Measurements from ENCODE around the gene SLC22A12.

DNA sequence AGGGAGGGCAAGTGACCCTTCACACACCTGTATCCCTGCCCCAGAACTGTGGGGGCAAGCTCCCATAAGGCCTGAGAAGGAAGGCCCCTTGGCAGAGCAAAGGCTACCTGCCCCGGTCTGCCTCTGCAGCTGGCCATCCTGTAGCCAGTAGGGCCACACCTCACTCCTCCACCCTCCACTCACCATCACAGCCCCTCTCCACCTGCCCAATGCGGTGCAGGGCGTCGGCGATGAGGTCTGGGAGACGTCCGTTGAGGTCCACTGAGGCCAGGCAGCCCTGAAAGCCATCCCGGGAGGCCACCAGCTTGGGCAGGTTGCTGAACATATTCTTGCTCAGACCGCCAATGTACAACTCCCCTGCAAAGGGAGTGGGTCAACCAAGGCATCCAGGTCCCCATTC, 57.5 kb downstream of the SLC22A12 start:
- TF ChIP-seq, protein P1, sequence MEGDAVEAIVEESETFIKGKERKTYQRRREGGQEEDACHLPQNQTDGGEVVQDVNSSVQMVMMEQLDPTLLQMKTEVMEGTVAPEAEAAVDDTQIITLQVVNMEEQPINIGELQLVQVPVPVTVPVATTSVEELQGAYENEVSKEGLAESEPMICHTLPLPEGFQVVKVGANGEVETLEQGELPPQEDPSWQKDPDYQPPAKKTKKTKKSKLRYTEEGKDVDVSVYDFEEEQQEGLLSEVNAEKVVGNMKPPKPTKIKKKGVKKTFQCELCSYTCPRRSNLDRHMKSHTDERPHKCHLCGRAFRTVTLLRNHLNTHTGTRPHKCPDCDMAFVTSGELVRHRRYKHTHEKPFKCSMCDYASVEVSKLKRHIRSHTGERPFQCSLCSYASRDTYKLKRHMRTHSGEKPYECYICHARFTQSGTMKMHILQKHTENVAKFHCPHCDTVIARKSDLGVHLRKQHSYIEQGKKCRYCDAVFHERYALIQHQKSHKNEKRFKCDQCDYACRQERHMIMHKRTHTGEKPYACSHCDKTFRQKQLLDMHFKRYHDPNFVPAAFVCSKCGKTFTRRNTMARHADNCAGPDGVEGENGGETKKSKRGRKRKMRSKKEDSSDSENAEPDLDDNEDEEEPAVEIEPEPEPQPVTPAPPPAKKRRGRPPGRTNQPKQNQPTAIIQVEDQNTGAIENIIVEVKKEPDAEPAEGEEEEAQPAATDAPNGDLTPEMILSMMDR (IDR thresholded peaks at IDR 0.05): no peak
- no peak for TF ChIP-seq POLR2A (IDR thresholded peaks at IDR 0.05)
- TF ChIP-seq EP300 (IDR thresholded peaks at IDR 0.05): no peak
- TF ChIP-seq POLR2AphosphoS5 (IDR thresholded peaks at IDR 0.05): no peak

All from suprapubic skin (tissue), 4 donors.